ENCODE data around the gene SPATA24.

SPATA24 gene

GRCh38 chr5:139426203-139426885 is 22.5 kb upstream of the SPATA24 start:
- peak; percentile 49 for DNase-seq (ENCODE audit: low read depth)
- TF ChIP-seq CTCF (IDR thresholded peaks at IDR 0.05; ENCODE audit: insufficient read depth, low read depth, low read length, missing control alignments) = no peak
- H3K4me3 ChIP-seq (ENCODE audit: low read length) = no peak overlapping the region

GRCh38 chr5:139425497-139425896 is 21.6 kb upstream of the SPATA24 start:
- TF ChIP-seq CTCF (IDR thresholded peaks at IDR 0.05; ENCODE audit: insufficient read depth, low read depth, low read length, missing control alignments) = no peak
- no peak overlapping the region for H3K4me3 ChIP-seq (ENCODE audit: low read length)
- no peak for DNase-seq (ENCODE audit: low read depth)

- peak; percentile 89 for TF ChIP-seq CTCF (IDR thresholded peaks at IDR 0.05; ENCODE audit: insufficient read depth, low read depth, low read length, missing control alignments)
- no peak overlapping the region for H3K4me3 ChIP-seq (ENCODE audit: low read length)
- peak; percentile 79 for DNase-seq (ENCODE audit: low read depth)
Measured at GRCh38 chr5:139422307-139422893, 18.5 kb upstream of the SPATA24 start.

- TF ChIP-seq CTCF (IDR thresholded peaks at IDR 0.05; ENCODE audit: insufficient read depth, low read depth, low read length, missing control alignments) = no peak
- no peak for DNase-seq (ENCODE audit: low read depth)
- H3K4me3 ChIP-seq (ENCODE audit: low read length) = no peak overlapping the region
Measured at GRCh38 chr5:139419226-139420192, 15.6 kb upstream of the SPATA24 start.

- TF ChIP-seq CTCF (IDR thresholded peaks at IDR 0.05; ENCODE audit: insufficient read depth, low read depth, low read length, missing control alignments) = no peak
- no peak overlapping the region for H3K4me3 ChIP-seq (ENCODE audit: low read length)
- DNase-seq (ENCODE audit: low read depth) = no peak
Measured at GRCh38 chr5:139418793-139419192, 14.9 kb upstream of the SPATA24 start.

- DNase-seq (ENCODE audit: low read depth) = peak; percentile 26
- no peak for TF ChIP-seq CTCF (IDR thresholded peaks at IDR 0.05; ENCODE audit: insufficient read depth, low read depth, low read length, missing control alignments)
- H3K4me3 ChIP-seq (ENCODE audit: low read length) = no peak overlapping the region
Measured at GRCh38 chr5:139417214-139417613, 13.3 kb upstream of the SPATA24 start.
